GM12873 (cell line): ENCODE measurements around the gene UFSP2.

Source experiments
- CTCF ChIP-seq: IDR thresholded peaks from 2 replicates; pipeline ENCODE4 v1.5.1; 2012; ENCODE audit warnings: low read depth, mild to moderate bottlenecking, moderate library complexity, low read length, control low read depth; ENCODE audit not compliant: insufficient read depth; ENCODE audit errors: missing control alignments

The UFSP2 gene

DNA sequence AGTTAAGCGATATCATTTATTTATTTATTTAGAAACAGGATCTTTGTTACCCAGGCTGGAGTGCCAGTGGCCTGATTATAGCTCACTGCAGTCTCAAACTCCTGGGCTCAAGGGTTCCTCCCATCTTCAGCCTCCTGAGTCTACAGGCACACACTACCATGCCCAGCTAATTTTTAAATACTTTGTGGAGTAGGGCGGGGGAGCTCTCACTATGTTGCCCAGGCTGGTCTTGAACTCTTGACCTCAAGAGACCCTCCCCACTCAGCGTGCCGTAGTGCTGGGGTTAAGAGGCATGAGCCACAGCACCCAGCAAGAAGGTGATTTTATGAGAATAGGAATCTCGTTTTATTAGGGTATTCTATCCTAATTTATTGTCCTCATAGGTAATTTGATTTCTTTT is 3.9 kb upstream of the UFSP2 start:
- no peak for TF ChIP-seq CTCF

DNA sequence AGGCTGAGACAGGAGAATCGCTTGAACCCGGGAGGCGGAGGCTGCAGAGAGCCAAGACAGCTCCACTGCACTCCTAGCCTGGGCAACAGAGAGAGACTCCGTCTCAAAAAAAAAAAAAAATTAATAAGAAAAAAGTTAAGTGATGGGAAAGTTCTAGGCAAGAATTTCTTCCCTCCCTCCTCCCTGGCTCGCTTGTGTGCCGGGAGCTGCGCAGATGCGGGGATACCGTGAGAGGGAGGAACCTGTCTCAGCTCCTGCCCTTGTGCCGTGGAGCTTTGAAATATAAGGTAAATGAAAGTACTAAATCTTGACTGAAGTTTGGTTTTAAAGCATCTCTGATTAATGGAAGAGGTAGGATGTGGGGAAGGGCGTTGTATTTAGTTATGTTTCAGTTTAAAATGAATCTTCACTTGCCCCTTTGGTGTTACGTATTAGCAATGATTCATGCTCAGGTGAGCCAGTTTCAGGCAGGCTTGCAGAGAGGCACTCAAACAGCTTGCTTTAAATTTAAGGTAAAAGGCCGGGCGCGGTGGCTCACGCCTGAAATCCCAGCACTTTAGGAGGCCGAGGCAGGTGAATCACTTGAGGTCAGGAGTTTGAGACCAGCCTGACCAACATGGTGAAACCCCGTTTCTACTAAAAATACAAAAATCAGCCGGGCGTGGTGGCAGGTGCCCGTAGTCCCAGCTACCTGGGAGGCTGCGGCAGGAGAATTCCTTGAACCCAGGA is 1.4 kb upstream of the UFSP2 start:
- no peak for TF ChIP-seq CTCF

DNA sequence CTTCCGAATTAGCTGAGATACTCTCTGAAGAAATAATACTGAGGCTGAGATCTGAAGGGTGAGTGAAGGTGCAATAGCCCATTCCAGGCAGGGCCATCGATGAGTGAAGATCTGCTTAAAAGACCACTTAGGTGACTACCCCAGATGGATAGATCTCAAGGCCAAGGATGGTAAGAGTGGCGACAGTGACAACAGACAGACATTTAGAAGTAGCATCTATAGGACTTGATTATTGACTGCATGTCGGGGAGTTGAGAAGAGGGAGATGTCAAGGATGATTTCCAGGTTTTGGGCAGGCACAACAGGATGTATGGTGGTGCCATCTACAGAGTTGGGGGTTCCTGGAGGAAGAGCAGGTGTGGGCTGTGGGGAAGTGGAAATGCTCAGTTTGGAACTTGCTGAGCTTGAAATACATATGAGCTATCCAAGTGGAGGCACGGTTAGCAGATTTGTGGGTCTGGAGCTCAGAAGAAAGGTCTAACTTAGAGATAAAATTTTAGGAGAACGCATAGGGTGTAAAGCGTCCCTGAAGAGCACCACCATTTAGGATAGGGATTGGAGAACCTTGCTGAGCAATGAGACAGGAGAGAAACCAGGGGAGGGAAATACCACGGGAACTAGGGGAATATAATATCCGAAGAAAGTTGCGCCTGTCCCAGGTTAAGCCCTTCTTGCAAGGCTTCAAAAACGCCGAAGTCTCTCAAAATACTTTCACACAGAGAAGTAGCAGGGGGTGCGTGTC is 688 bp downstream of the UFSP2 start:
- TF ChIP-seq CTCF, result no peak

- TF ChIP-seq CTCF, result no peak
These were observed 4.2 kb downstream of the UFSP2 start for GRCh38 chr4:185421366-185422124.

DNA sequence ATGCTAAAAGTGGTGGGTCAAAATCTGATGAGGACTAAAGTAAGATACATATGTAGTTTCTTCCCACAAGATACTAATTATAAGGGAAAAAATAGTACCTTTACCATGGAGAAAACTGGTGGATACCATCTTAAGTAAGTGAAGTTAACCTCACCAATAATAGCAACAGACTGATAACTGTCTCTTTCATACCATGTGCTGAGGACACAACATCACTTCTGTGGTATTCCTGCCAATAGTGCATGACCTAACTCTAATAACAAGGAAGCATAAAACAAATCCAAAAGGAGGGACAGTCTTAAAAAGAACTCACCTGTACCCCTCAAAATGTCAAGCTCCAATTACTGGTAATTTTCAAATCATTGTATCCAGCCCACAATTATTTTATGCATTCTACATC is 8.8 kb downstream of the UFSP2 start:
- no peak for TF ChIP-seq CTCF

- no peak for TF ChIP-seq CTCF
These were observed 13.4 kb downstream of the UFSP2 start for GRCh38 chr4:185412412-185412811.

DNA sequence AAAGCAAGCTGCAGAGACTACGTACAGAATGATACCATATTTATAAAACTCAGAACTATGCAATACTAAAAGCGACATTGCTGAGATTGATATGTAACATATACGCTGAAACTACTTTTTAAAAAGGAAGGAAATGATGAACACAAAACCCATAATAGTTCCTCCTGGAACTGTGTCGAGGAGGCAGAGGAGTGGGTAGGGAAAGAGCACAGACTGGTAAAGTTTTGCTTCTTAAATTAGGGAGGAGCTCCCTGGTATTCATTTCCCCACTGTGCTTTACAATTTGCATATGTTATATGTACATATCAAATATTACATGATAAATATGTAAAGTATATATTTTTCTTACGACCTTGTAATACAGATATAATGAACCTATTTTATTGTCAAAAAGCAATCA is 13.9 kb downstream of the UFSP2 start:
- TF ChIP-seq CTCF, result no peak
